Testis (tissue), 2 donors: ENCODE measurements around the gene ING3.
"Not testable (repeated sequence)": the region's sequence is repeated elsewhere in the genome, so short reads cannot be mapped to it uniquely, and the experiment has no call there.

Experiments used
- POLR2A ChIP-seq: fragments of 450-650 bp; IDR thresholded peaks from one replicate; pipeline ENCODE4 v1.6.1; 2017; ENCODE audit warnings: antibody characterized with exemption, mild to moderate bottlenecking, moderate library complexity
- TF ChIP-seq, protein P1 (sequence below), 3 experiments: fragments of 450-650 bp in 2 of 3; fragments of 200-600 bp in 1 of 3; sonication (generic) in 1 of 3; IDR thresholded peaks; one replicate each; pipeline ENCODE4 v1.5.1; 2016 to 2019; ENCODE audit warnings: antibody characterized with exemption in 3 of 3, mild to moderate bottlenecking in 2 of 3, moderate library complexity in 1 of 3

DNA sequence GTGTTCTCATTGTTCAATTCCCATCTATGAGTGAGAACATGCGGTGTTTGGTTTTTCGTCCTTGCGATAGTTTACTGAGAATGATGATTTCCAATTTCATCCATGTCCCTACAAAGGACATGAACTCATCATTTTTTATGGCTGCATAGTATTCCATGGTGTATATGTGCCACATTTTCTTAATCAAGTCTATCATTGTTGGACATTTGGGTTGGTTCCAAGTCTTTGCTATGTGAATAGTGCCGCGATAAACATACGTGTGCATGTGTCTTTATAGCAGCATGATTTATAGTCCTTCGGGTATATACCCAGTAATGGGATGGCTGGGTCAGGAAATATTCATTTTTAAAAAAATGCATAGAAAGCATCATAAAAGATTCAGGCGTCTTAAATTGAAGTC is 33.0 kb downstream of the ING3 start:
- TF ChIP-seq, protein P1, sequence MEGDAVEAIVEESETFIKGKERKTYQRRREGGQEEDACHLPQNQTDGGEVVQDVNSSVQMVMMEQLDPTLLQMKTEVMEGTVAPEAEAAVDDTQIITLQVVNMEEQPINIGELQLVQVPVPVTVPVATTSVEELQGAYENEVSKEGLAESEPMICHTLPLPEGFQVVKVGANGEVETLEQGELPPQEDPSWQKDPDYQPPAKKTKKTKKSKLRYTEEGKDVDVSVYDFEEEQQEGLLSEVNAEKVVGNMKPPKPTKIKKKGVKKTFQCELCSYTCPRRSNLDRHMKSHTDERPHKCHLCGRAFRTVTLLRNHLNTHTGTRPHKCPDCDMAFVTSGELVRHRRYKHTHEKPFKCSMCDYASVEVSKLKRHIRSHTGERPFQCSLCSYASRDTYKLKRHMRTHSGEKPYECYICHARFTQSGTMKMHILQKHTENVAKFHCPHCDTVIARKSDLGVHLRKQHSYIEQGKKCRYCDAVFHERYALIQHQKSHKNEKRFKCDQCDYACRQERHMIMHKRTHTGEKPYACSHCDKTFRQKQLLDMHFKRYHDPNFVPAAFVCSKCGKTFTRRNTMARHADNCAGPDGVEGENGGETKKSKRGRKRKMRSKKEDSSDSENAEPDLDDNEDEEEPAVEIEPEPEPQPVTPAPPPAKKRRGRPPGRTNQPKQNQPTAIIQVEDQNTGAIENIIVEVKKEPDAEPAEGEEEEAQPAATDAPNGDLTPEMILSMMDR (IDR thresholded peaks at IDR 0.05): not testable (repeated sequence)
- not testable (repeated sequence) for TF ChIP-seq POLR2A
